Coronary artery (tissue), 2 donors: ENCODE data around the gene MICU1.
"Not testable (repeated sequence)": the region's sequence is repeated elsewhere in the genome, so short reads cannot be mapped to it uniquely, and the experiment has no call there.

ENCODE experiments used
- DNase-seq: peaks from one replicate; pipeline ENCODE4 v3.0.0-alpha.2; 2017; ENCODE audit warnings: low spot score
- H3K27ac ChIP-seq, 2 donors: fragments of 200-600 bp; sonication (generic); one replicate each; pipeline ENCODE4 v1.5.1; 2016 to 2019
- H3K4me3 ChIP-seq: fragments of 200-600 bp; sonication (generic); 2 replicates; pipeline ENCODE4 v1.5.1; 2016; ENCODE audit warnings: mild to moderate bottlenecking, moderate library complexity
- TF ChIP-seq, protein P1 (sequence below): fragments of 200-600 bp; sonication (generic); IDR thresholded peaks from one replicate; pipeline ENCODE4 v1.5.1; 2019; ENCODE audit warnings: antibody characterized with exemption

MICU1 gene

GRCh38 chr10:72392571-72392970 lies 233.3 kb downstream of the MICU1 start:
- Histone ChIP-seq H3K27ac (no peak overlapping the region), H3K4me3 (no peak overlapping the region)
- DNase-seq = no peak
- TF ChIP-seq, protein P1, sequence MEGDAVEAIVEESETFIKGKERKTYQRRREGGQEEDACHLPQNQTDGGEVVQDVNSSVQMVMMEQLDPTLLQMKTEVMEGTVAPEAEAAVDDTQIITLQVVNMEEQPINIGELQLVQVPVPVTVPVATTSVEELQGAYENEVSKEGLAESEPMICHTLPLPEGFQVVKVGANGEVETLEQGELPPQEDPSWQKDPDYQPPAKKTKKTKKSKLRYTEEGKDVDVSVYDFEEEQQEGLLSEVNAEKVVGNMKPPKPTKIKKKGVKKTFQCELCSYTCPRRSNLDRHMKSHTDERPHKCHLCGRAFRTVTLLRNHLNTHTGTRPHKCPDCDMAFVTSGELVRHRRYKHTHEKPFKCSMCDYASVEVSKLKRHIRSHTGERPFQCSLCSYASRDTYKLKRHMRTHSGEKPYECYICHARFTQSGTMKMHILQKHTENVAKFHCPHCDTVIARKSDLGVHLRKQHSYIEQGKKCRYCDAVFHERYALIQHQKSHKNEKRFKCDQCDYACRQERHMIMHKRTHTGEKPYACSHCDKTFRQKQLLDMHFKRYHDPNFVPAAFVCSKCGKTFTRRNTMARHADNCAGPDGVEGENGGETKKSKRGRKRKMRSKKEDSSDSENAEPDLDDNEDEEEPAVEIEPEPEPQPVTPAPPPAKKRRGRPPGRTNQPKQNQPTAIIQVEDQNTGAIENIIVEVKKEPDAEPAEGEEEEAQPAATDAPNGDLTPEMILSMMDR = no peak

GRCh38 chr10:72390764-72391163 lies 235.1 kb downstream of the MICU1 start:
- DNase-seq = no peak
- TF ChIP-seq, protein P1 = no peak
- no peak overlapping the region for H3K4me3 ChIP-seq
- no peak overlapping the region for H3K27ac ChIP-seq

DNA sequence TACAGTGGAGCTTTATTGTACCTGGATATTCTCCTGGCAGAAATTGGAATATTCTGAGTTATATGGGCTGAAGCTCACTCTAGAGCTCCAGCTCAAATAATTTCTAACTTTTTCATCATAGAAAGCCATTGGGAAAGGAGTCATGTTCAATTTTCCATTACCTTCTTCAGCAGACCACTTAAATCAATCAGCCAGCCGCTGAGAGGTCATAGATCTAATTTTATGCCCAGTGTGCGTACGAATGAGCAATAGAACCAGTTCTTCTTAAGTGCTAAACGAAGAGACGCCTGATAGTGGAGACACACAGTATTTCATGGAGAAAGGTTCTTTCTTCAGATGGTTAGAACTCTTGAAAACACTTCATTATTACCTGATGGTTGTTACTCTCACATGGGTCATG lies 236.2 kb downstream of the MICU1 start:
- TF ChIP-seq, protein P1 = no peak
- H3K4me3 ChIP-seq = no peak overlapping the region
- no peak overlapping the region for H3K27ac ChIP-seq
- DNase-seq = no peak

- H3K27ac ChIP-seq = no peak overlapping the region
- H3K4me3 ChIP-seq = no peak overlapping the region
- DNase-seq = no peak
- TF ChIP-seq, protein P1 = no peak
Observed at GRCh38 chr10:72389014-72389413, 236.9 kb downstream of the MICU1 start.

GRCh38 chr10:72388062-72388461 lies 237.8 kb downstream of the MICU1 start:
- no peak for DNase-seq
- H3K27ac ChIP-seq = no peak overlapping the region
- TF ChIP-seq, protein P1 = no peak
- H3K4me3 ChIP-seq = no peak overlapping the region

GRCh38 chr10:72386916-72387586 lies 238.8 kb downstream of the MICU1 start:
- DNase-seq = no peak
- TF ChIP-seq, protein P1 = no peak
- H3K4me3 ChIP-seq = no peak overlapping the region
- H3K27ac ChIP-seq = no peak overlapping the region

GRCh38 chr10:72385724-72386123 lies 240.2 kb downstream of the MICU1 start:
- H3K27ac ChIP-seq = no peak overlapping the region
- no peak for DNase-seq
- H3K4me3 ChIP-seq = no peak overlapping the region
- TF ChIP-seq, protein P1 = no peak

DNA sequence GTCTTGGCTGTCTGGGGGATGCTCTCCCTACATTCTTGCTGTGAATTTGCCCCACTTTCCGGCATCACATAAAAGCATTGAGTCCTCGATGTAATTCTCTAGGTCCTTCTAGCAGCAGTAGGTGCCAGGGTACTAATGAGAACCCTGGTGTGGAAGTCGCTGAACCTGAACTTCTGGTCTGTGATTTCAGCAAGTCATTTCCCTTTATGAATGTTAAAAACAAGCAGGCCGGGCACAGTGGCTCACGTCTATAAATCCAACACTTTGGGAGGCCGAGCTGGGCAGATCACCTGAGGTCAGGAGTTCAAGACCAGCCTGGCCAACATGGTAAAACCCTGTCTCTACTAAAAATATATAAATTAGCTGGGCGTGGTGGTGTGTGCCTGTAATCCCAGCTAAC lies 240.9 kb downstream of the MICU1 start:
- not testable (repeated sequence) for H3K27ac ChIP-seq, DNase-seq, H3K4me3 ChIP-seq
